AG04450 (cell line): ENCODE results near the gene GANC. TPM values are rescaled to one million over a fixed set of nuclear protein-coding genes. Genes with fewer than 3 reads are reported as not detected.

Source experiments
- CTCF ChIA-PET: fragments of 300-600, 350-600 bp; formaldehyde crosslinking; extraction: SDS; loops from one replicate; lab custom pipeline; 2022; ENCODE audit warnings: antibody characterized with exemption, inconsistent platforms; lab: Charles Lee
- POLR2A ChIA-PET: fragments of 350-600 bp; formaldehyde crosslinking; extraction: SDS; loops from one replicate; lab custom pipeline; 2021; ENCODE audit warnings: antibody characterized with exemption, inconsistent platforms; lab: Yijun Ruan, JAX
- DNase-seq: peaks from one replicate; pipeline ENCODE4 v3.0.0-alpha.2; 2011; ENCODE audit warnings: low read depth, low spot score
- H3K27ac ChIP-seq: one replicate; pipeline ENCODE4 v1.5.1; 2012; ENCODE audit warnings: low read depth, low read length, control low read depth
- H3K27me3 ChIP-seq: one replicate; pipeline ENCODE4 v1.6.0; 2012; ENCODE audit warnings: low read length; ENCODE audit not compliant: control insufficient read depth, insufficient read depth
- H3K4me3 ChIP-seq: 2 replicates; pipeline ENCODE4 v1.5.1; 2011; ENCODE audit warnings: mild to moderate bottlenecking, low read depth, low read length, control low read depth
- H3K9me3 ChIP-seq: 2 replicates; pipeline ENCODE4 v1.5.1; 2012; ENCODE audit warnings: low read length; ENCODE audit not compliant: control insufficient read depth, insufficient read depth
- polyA plus RNA-seq: library from polyadenylated mRNA; depleted of rRNA; stranded (reverse); fragments of >200 nt; gene quantifications from 2 replicates; pipeline ENCODE4 v1.2.3, GENCODE V29; 2011
- TF ChIP-seq, protein P1 (sequence below): IDR thresholded peaks from 2 replicates; pipeline ENCODE4 v1.5.1; 2011; ENCODE audit warnings: low read depth, low read length, control low read depth, inconsistent platforms

Gene GANC
- polyA plus RNA-seq, 1 experiment = 16.5 TPM

DNA sequence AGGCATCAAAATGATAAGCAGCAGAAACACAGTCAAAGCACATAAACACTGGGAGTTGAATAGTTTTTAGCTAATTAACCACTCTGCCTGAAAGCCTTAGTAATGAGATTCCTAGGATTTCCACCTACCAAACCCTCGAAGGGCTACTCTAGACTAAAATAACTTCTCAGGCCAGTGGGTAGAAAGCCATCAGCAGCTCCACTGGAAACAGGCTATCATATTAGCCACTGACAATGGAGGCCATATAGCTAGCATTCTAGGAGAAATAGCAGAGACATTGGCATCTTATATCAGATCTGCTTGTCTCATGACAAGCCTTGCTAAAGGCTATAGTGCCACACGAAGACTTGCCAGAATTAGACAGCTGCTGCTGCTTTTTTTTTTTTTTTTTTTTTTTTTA lies 81.8 kb downstream of the GANC start:
- Histone ChIP-seq H3K27ac (no peak overlapping the region), H3K4me3 (no peak overlapping the region), H3K27me3 (no peaks in the 10 kb centered on the region), H3K9me3 (no peaks in the 10 kb centered on the region)
- TF ChIP-seq, protein P1, sequence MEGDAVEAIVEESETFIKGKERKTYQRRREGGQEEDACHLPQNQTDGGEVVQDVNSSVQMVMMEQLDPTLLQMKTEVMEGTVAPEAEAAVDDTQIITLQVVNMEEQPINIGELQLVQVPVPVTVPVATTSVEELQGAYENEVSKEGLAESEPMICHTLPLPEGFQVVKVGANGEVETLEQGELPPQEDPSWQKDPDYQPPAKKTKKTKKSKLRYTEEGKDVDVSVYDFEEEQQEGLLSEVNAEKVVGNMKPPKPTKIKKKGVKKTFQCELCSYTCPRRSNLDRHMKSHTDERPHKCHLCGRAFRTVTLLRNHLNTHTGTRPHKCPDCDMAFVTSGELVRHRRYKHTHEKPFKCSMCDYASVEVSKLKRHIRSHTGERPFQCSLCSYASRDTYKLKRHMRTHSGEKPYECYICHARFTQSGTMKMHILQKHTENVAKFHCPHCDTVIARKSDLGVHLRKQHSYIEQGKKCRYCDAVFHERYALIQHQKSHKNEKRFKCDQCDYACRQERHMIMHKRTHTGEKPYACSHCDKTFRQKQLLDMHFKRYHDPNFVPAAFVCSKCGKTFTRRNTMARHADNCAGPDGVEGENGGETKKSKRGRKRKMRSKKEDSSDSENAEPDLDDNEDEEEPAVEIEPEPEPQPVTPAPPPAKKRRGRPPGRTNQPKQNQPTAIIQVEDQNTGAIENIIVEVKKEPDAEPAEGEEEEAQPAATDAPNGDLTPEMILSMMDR = no peak
- DNase-seq = no peak
- CTCF ChIA-PET = no interaction called here
- POLR2A ChIA-PET = no interaction called here

DNA sequence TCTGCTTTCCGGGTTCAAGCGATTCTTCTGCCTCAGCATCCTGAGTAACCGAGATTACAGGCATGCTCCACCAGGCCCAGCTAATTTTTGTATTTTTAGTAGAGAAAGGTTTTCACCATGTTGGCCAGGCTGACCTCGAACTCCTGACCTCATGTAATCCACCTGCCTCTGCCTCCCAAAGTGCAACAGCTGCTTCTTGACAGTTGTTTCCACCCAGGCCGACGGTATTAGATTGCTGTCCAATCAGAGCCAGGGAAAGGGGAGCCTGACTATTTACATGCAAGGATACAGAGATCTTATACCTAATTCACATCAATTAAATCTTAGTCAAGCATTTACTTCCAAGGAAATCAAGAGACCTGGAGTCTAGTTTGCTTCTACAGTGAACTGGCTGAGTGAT lies 82.3 kb downstream of the GANC start:
- CTCF ChIA-PET = no interaction called here
- POLR2A ChIA-PET = no interaction called here
- TF ChIP-seq, protein P1 = no peak
- no peak overlapping the region for H3K4me3 ChIP-seq
- H3K9me3 ChIP-seq = no peaks in the 10 kb centered on the region
- H3K27ac ChIP-seq = no peak overlapping the region
- no peaks in the 10 kb centered on the region for H3K27me3 ChIP-seq
- no peak for DNase-seq

- Histone ChIP-seq H3K27ac (no peak overlapping the region), H3K27me3 (no peaks in the 10 kb centered on the region), H3K9me3 (no peaks in the 10 kb centered on the region), H3K4me3 (no peak overlapping the region)
- ChIA-PET CTCF (no interaction called here), POLR2A (no interaction called here)
- no peak for DNase-seq
- TF ChIP-seq, protein P1 = no peak
Observed at GRCh38 chr15:42356851-42357250, 83.8 kb downstream of the GANC start.

- CTCF ChIA-PET = no interaction called here
- POLR2A ChIA-PET = no interaction called here
- TF ChIP-seq, protein P1 = no peak
- Histone ChIP-seq H3K27ac (no peak overlapping the region), H3K27me3 (no peaks in the 10 kb centered on the region), H3K4me3 (no peak overlapping the region), H3K9me3 (no peaks in the 10 kb centered on the region)
- DNase-seq = no peak
Observed at GRCh38 chr15:42358141-42358540, 85.1 kb downstream of the GANC start.

- Histone ChIP-seq H3K4me3 (no peak within 1 kb of the TSS), H3K27me3 (no peaks in the 10 kb centered on the region), H3K27ac (no peak within 1 kb of the TSS), H3K9me3 (no peaks in the 10 kb centered on the region)
- TF ChIP-seq, protein P1 = no peak
- no peak for DNase-seq
- CTCF ChIA-PET = interaction anchor here (1.0 kb wide), 1 partner anchor 26 kb away, joined by 3 read pairs; no protein-coding TSS in a partner anchor
- POLR2A ChIA-PET = no interaction called here
Observed at GRCh38 chr15:42359249-42359648, 86.2 kb downstream of the GANC start, which contains the start of gene CAPN3. TSS of gene CAPN3 (plus strand) at chr15:42359501. CDS start at chr15:42359806, 305 bp downstream.
